Measurements from ENCODE around the gene GSG1L2. TPM values are rescaled to one million over a fixed set of nuclear protein-coding genes. Genes with fewer than 3 reads are reported as not detected.

GSG1L2 gene
- total and polyA plus RNA-seq, 2 experiments from 2014 or later: not detected

DNA sequence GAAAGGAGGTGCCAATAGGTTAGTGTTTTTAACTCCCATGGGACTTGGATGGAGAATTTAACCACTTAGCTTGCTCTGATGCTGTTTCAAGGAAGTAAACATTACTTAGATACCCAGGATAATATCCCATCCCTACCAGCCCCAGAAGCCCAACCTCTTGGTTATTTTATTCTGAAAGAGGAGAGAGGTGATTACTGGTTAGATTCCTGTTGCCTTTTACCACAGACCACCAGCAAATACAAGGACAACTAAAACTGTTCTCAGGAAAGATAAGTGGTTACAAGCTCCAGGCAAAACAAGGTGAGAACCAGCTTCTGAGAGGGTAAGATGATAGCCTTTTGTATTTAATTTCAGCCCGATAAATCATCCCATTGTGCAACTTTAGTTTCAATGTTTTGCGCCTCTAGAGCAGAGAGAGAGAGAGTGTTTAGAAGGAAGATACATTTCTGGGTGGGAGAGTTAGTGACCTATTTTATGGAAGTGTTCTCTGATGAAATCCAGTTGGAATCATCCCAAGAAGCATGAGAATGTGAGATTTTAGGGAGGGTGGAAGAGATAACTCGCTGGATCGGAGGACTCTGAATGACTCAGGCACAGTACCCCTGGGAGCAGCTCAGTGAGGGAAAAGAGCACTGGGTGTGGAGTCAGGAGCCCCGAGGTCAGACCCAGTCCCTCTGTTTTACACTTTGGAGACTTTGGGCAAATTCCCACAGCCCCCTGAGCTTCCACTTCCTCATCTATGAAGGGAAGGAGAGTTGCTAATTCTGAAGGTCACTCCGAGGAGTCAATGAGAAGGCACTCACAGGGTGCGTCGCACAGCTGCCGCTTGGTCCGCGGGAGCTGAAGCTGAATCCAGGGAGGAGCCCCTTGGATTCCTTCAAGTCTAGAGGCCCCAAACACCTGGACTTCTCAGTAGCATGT, 15.9 kb upstream of the GSG1L2 start:
- ATAC-seq: peak; percentile 24; the same call in 1 of the 3 replicates

More for the DNA sequence above, 15.9 kb upstream of the GSG1L2 start:
- no peak overlapping the region for H3K4me3 Mint-ChIP-seq
- Histone ChIP-seq H3K27ac (ENCODE audit: low read depth) (no peak overlapping the region), H3K79me2 (replicated peaks; ENCODE audit: insufficient read depth) (no peaks in the 10 kb centered on the region), H2AFZ (peak overlapping the region; percentile 99), H3K4me1 (ENCODE audit: insufficient read depth) (peaks cover 12% of the 10 kb centered on the region), H3F3A (replicated peaks; ENCODE audit: low read depth) (no peaks in the 10 kb centered on the region), H3K27me3 (ENCODE audit: insufficient read depth) (no peaks in the 10 kb centered on the region), H3K4me3 (no peak overlapping the region), H3K36me3 (ENCODE audit: insufficient read depth) (no peaks in the 10 kb centered on the region), H3K4me2 (peak overlapping the region; percentile 60), H4K20me1 (replicated peaks; ENCODE audit: insufficient read depth) (no peaks in the 10 kb centered on the region), H3K9me2 (ENCODE audit: insufficient read depth) (peaks cover 7% of the 10 kb centered on the region; the same call in 1 of the 2 replicates)
- H3K9me3 Mint-ChIP-seq: no peaks in the 10 kb centered on the region; the same call in 2 of the 3 replicates
- H3K27me3 Mint-ChIP-seq (ENCODE audit: insufficient read depth, low read depth, poor library complexity): peaks cover 10% of the 10 kb centered on the region
- DNase-seq (ENCODE audit: low spot score): peak; percentile 10
- H3K4me1 Mint-ChIP-seq: peaks cover 18% of the 10 kb centered on the region
- TF ChIP-seq, protein P1, sequence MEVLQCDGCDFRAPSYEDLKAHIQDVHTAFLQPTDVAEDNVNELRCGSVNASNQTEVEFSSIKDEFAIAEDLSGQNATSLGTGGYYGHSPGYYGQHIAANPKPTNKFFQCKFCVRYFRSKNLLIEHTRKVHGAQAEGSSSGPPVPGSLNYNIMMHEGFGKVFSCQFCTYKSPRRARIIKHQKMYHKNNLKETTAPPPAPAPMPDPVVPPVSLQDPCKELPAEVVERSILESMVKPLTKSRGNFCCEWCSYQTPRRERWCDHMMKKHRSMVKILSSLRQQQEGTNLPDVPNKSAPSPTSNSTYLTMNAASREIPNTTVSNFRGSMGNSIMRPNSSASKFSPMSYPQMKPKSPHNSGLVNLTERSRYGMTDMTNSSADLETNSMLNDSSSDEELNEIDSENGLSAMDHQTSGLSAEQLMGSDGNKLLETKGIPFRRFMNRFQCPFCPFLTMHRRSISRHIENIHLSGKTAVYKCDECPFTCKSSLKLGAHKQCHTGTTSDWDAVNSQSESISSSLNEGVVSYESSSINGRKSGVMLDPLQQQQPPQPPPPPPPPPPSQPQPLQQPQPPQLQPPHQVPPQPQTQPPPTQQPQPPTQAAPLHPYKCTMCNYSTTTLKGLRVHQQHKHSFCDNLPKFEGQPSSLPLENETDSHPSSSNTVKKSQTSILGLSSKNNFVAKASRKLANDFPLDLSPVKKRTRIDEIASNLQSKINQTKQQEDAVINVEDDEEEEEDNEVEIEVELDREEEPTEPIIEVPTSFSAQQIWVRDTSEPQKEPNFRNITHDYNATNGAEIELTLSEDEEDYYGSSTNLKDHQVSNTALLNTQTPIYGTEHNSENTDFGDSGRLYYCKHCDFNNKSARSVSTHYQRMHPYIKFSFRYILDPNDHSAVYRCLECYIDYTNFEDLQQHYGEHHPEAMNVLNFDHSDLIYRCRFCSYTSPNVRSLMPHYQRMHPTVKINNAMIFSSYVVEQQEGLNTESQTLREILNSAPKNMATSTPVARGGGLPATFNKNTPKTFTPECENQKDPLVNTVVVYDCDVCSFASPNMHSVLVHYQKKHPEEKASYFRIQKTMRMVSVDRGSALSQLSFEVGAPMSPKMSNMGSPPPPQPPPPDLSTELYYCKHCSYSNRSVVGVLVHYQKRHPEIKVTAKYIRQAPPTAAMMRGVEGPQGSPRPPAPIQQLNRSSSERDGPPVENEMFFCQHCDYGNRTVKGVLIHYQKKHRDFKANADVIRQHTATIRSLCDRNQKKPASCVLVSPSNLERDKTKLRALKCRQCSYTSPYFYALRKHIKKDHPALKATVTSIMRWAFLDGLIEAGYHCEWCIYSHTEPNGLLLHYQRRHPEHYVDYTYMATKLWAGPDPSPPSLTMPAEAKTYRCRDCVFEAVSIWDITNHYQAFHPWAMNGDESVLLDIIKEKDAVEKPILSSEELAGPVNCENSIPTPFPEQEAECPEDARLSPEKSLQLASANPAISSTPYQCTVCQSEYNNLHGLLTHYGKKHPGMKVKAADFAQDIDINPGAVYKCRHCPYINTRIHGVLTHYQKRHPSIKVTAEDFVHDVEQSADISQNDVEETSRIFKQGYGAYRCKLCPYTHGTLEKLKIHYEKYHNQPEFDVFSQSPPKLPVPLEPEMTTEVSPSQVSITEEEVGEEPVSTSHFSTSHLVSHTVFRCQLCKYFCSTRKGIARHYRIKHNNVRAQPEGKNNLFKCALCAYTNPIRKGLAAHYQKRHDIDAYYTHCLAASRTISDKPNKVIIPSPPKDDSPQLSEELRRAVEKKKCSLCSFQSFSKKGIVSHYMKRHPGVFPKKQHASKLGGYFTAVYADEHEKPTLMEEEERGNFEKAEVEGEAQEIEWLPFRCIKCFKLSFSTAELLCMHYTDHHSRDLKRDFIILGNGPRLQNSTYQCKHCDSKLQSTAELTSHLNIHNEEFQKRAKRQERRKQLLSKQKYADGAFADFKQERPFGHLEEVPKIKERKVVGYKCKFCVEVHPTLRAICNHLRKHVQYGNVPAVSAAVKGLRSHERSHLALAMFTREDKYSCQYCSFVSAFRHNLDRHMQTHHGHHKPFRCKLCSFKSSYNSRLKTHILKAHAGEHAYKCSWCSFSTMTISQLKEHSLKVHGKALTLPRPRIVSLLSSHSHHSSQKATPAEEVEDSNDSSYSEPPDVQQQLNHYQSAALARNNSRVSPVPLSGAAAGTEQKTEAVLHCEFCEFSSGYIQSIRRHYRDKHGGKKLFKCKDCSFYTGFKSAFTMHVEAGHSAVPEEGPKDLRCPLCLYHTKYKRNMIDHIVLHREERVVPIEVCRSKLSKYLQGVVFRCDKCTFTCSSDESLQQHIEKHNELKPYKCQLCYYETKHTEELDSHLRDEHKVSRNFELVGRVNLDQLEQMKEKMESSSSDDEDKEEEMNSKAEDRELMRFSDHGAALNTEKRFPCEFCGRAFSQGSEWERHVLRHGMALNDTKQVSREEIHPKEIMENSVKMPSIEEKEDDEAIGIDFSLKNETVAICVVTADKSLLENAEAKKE (CRISPR knock-in tag; IDR thresholded peaks at IDR 0.05): no peak
- TF ChIP-seq EZH2phosphoT487 (IDR thresholded peaks at IDR 0.05; ENCODE audit: unreplicated experiment) (no peak), CREB1 (CRISPR knock-in tag; IDR thresholded peaks at IDR 0.05; ENCODE audit: low read depth) (no peak), ZNF114 (CRISPR knock-in tag; IDR thresholded peaks at IDR 0.05) (no peak), EZH2 (IDR thresholded peaks at IDR 0.05; ENCODE audit: low read depth, unreplicated experiment) (no peak), JUNB (IDR thresholded peaks at IDR 0.05; ENCODE audit: unreplicated experiment) (no peak), STAT1 (IDR thresholded peaks at IDR 0.05; ENCODE audit: unreplicated experiment) (no peak)
- TF ChIP-seq, protein P2, sequence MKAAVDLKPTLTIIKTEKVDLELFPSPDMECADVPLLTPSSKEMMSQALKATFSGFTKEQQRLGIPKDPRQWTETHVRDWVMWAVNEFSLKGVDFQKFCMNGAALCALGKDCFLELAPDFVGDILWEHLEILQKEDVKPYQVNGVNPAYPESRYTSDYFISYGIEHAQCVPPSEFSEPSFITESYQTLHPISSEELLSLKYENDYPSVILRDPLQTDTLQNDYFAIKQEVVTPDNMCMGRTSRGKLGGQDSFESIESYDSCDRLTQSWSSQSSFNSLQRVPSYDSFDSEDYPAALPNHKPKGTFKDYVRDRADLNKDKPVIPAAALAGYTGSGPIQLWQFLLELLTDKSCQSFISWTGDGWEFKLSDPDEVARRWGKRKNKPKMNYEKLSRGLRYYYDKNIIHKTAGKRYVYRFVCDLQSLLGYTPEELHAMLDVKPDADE (IDR thresholded peaks at IDR 0.05): no peak
- TF ChIP-seq, protein P3, sequence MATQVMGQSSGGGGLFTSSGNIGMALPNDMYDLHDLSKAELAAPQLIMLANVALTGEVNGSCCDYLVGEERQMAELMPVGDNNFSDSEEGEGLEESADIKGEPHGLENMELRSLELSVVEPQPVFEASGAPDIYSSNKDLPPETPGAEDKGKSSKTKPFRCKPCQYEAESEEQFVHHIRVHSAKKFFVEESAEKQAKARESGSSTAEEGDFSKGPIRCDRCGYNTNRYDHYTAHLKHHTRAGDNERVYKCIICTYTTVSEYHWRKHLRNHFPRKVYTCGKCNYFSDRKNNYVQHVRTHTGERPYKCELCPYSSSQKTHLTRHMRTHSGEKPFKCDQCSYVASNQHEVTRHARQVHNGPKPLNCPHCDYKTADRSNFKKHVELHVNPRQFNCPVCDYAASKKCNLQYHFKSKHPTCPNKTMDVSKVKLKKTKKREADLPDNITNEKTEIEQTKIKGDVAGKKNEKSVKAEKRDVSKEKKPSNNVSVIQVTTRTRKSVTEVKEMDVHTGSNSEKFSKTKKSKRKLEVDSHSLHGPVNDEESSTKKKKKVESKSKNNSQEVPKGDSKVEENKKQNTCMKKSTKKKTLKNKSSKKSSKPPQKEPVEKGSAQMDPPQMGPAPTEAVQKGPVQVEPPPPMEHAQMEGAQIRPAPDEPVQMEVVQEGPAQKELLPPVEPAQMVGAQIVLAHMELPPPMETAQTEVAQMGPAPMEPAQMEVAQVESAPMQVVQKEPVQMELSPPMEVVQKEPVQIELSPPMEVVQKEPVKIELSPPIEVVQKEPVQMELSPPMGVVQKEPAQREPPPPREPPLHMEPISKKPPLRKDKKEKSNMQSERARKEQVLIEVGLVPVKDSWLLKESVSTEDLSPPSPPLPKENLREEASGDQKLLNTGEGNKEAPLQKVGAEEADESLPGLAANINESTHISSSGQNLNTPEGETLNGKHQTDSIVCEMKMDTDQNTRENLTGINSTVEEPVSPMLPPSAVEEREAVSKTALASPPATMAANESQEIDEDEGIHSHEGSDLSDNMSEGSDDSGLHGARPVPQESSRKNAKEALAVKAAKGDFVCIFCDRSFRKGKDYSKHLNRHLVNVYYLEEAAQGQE (IDR thresholded peaks at IDR 0.05; ENCODE audit: unreplicated experiment): no peak
- no peaks in the 10 kb centered on the region; the same call in 2 of the 3 replicates for H3K36me3 Mint-ChIP-seq (ENCODE audit: low read depth)
- H3K27ac Mint-ChIP-seq: no peak overlapping the region

Data from GM23338 (cell line).